Measurements from ENCODE around the gene LDB3.

Gene LDB3

DNA sequence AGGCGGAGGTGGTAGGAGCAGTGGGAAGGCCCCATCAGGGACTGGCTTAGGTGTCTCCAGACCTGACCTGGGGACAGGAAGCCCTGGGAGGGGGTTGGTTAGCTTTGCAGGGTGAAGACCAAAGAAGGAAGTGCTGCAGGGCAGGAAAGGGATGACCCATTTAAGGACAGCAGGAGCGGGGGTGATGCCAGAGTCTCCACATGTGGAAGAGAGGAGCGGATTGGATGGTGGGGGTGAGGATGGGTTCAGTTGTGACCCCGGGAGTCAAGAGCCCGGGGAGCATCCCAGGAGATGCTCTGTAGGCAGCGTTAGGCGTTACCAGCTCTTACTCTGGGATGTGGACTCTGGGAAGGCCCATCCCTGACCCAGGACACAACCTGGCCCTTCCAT, 3.1 kb upstream of the LDB3 start:
- no peak for DNase-seq

DNA sequence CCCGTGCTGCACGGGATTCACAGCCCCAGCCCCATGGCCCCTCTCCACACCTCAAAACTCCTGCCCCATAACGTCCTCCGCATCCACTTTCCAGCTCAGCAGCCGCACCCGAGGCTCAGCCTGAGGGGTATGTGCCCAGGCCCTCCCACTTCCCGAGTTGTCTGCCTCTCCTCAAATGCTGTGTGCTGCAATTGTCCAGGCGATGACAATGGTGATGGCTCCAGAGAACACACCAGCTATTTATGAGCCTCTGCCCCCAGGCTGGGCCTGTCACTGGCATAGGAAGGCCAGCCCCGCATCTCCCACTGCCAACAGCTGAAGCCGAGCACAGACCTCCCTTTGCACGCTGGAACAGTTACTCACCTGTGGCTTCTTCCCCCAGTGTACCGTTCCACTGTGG, 2.4 kb upstream of the LDB3 start:
- DNase-seq = no peak

- no peak for DNase-seq
Observed at GRCh38 chr10:86666538-86666937, 1.8 kb upstream of the LDB3 start.

DNA sequence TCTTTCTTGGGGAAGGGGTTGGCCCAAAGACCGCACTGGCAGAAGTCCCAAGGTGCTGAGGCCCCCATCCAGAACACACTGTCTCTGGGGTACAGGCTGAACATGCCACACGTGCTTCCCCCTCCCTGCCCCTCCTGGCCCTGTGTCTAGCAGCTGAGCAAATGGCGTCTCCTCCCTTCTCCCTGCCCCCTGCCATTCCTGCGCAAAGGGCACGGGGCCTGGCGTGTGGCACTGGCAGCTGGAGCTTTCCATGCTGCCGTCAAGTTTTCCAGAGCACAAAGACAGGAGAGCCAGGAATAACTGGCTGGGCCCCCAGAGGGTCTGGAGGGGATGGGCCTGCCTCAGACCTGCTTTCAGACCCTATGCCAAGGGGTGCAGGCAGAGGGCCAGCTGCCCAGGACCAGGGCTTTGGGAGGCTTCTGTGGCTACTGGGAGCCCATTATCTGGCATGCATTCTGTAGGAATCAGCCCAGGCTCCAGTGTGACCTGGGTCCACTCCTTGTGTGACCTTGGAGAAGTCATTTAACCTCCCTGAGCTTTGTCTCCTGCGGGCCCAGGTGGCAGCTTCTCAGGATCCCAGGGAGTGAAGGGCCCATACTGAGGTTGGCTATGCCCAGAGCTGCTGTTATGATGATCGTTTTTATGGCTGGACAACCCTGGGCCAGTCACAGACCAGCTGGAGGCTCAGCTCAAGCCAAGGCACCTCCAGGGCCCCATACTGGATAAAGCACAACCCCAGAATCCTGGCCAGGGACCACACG, 710 bp upstream of the LDB3 start:
- DNase-seq = no peak

DNA sequence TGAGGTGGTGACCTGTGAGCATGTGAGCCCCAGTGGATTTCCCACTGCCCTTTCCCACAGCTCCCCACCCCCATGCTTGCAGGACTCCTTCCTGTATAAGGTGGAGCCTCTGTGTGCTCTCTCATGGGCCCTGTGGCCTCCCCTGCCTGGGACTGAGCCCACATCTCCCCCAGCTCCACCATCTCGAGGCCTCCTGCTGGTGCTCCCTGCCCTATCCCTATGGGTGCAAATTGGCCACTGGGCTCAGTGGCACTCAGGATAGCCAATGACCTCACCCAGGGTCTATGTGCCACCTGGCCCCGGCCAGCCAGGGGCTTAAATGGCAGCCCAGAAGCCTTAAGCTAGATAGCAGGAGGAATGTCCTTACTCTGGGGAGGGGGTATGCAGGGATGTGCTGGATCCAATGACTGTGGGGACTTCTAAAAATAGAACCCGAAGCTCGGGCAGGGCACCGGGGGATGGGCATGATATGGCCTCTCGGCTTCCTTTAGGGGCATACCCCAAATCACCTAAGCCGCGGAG, 2.0 kb downstream of the LDB3 start:
- DNase-seq = no peak

DNA sequence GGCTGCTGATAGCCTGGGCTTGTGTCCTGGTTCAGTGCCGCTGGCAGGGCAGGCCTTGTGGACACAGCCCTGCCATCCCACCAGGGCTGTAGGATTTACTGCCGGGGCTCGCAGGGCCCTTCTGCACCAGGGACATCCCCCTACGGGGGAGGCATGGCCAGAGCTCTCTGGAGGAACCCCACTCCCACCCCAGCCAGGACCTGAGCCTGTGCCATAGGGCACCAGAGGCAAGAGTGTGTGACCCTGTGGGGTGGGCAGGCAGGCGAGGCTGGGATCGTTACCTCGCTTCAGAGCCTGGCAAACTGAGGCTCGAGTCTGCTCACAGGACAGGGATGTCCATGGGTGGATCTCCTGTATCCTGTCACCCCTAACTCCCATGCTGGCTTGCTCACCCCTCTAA, 2.6 kb downstream of the LDB3 start:
- DNase-seq = no peak

DNA sequence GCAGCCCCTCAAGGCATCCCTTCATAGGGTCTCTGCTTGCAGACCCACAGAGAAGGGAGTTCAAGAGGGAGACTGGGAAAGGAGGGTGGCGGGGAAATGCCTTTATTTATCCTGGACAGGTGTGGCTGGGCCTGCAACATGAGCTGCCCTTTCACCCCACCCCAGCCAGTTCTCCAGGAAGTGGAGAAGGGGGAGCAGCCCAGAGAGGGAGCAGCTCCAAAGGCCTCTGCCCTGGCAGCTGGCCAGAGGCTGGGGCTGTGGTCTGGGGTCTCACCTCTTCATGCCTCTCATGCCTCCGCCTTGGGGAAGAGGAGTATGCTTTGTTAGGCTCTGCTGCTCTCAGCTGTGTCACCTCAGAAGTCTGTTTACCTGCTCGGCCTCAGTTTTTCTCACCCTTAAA, 3.1 kb downstream of the LDB3 start:
- no peak for DNase-seq

GRCh38 chr10:86671985-86672710, 3.8 kb downstream of the LDB3 start:
- DNase-seq = no peak

DNA sequence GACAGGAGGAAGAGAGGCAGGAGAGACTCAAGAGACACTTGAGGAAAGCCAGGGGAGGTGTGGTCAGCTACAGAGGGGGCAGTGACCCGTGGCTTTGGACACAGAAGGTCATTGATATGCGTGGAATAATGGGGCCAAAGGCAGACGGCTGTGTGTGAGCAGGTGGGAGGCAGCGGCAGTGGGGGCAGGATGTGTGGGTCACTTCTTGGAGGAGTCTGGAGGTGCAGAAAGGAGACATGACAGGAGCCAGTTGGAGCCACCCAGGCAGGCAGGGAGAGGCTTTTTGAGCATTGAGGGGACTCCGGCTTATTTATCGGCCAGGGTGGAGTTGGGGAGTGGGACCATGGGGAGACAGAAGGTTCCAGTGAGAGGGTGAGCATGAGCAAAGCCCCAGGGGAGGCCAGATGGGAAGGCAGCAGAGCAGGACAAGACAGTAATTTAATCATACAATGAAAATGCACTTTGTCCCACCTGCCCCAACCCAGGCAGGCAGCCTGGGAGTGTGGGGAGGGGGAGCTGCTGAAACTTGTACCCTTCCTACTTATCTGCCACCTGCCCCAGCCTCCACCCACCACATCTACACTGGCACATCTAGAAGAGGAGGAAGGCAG, 5.0 kb downstream of the LDB3 start:
- DNase-seq = no peak

GRCh38 chr10:86673827-86674581, 5.7 kb downstream of the LDB3 start:
- DNase-seq = no peak

GRCh38 chr10:86674912-86675311, 6.6 kb downstream of the LDB3 start:
- no peak for DNase-seq

DNA sequence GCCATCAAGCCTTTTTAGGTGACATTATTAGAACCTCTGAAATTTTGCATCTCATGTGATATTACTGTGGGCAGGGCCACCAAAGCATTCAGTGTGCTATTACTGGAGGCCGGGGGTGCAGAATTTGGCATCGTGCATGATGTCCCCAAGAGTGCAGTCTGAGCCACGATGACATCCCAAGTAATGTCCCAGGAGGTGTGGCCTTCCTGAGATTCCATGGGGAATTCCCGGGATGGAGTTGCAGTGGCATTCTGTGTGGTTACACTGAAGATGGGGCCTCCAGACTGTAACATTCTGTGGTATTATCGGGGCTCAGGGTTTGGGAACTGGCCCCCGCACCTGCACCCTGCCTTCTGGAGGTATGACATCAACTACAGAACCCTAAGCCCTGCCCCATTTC, 9.1 kb downstream of the LDB3 start:
- no peak for DNase-seq

DNA sequence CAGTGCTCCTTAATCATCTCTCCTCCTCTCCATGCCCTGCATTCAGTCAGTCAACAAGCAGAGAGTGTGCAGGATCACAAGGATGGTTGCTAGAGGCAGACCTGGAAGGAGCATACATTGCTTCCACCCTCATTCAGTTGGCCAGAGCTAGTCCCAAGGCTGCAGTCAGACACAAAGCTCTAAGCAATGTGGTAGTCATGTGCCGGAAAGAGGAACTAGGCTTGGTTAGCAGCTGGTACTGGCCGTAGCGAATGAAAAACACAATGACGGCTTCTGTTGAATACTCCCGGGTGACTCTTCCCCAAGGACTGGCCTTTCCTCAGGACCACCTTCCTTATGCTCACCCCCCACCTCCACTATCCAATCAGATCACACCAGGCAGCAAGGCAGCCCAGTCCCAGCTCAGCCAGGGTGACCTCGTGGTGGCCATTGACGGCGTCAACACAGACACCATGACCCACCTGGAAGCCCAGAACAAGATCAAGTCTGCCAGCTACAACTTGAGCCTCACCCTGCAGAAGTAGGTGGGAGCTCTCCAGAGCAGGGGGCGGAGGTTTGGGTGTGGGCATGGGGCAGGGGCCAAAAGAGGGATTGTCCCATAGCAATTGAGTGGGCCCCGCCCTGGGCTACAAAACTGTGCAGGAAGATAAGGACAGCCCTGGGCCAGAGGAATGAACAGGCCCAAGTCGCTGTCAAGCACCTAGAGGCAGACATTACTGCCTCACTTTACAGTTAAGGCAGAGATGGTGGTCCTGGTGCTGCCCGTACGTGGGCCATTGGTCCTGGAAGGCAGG, 10.9 kb downstream of the LDB3 start:
- no peak for DNase-seq

DNA sequence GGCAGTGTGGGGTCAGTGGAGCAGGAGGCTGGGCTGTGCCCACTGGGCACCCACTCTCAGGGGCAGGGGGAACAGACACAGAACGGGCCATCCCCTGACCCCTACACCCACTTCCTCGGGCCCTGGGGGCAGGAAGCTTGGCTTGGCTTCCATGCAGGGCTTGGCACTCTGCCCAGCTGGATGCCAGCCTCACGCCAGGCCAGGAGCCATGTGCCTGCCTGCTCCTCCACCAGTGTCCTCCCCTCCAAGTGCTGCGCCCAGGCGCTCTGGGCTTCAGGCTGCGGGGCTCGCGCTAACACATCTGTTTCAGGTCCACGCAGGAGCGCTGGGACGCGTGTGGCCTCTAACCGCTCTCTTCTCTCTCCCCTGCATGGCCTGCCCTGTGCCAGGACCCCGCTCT, 12.7 kb downstream of the LDB3 start:
- DNase-seq = no peak

DNA sequence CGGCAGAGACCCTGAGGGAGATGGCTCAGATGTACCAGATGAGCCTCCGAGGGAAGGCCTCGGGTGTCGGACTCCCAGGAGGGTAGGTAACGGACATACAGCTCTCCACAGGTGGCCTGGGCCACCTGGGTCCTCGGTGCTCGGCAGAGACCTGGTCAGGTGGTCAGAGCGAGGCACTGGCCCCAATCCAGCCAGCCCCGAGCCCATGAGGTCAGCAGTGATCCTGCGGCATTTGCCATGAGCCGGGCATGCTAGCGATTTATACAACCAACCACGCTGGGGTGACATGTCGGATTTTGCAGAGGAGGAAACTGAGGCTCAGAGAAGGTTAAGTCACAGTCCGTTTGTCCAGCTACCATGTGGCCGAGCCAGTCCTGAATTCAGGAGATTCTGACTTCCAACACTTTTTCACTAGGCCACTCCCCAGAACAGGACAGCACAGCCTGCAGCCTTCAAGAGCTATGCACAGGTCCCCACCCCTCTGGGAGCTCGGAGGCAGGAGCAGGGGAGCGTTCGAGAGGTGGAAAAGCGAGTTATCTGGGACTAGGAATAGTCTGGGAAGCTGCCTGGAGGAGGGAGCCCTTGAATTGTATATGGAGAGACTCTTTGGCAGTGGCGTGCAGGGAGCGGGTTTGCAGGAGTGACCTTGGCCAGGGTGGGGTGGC, 13.5 kb downstream of the LDB3 start:
- DNase-seq = no peak

DNA sequence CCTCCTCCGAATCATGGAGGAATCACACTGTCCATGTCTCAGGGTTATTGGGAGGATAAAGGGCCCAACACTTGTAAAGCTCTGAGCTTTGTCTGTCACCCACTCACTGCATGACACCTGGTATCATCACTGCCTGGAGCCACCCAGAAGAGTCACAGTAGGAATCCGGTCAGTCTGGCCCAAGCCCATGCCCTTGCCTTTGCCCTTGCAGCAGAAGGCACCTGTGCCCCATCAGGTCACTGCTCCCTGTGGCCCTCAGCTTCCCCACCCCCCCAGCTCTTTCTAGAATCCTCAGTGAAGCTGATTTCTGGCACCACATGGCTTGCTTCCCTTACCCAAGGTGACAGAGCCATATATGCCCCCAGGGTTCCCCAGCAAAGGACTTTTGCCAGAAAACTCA, 14.4 kb downstream of the LDB3 start:
- no peak for DNase-seq

DNA sequence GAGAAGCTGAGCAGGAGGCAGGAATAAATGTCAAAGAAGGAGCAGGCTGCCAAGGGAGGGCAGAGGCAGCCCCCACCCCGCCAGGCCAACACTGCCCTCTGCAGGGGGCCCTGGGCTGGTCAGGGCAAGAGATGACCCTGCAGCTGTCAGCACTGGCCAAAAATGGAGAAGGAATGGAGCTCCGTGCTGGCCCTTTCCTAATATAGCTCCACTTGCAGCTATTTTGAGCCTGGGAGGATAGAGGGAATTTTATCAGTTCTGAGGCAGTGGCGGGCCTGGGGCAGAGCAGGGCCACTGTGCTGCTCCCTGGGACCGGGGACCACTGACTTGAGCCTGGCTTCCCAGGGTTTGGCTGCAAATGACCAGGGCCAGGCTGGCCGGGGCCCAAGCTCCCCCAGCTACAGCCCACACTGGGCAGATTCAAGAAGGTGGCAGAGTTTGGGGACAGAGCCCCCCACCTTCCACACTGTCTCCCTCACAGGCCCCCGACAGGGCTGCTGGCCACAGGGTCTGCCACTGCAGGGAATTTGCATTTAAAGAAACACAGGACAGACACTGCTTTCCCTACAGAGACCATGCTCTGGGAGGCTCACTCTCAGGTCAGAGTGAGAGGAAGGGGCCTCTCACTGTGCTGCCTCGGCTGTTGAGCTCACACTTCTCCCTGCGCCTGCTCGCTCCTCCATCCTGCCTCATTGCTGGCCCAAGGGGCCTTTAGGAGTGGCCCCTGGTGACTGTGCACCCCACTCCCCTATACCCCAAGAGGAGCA, 16.2 kb downstream of the LDB3 start:
- no peak for DNase-seq

DNA sequence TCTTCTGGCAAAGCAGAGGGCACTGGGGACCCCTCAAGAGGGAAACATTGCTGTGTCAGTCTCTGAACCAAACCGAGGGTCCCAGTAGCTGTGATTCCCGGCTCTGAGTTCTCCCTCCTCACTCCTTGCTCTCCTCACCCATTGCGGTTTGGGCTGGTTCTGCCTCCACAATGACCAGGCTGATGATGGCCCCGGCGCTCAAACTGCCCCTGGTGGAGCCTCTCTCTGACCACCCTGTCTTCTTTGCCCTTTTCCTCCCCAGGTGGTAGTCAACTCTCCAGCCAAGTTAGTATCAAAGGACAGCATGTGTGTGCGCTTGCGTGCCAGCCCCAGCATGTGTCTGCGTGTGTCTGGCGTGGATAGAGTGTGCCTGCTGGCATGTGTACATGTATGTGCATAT, 17.1 kb downstream of the LDB3 start:
- no peak for DNase-seq

GRCh38 chr10:86685893-86686632, 17.8 kb downstream of the LDB3 start:
- DNase-seq = no peak

GRCh38 chr10:86686972-86687371, 18.7 kb downstream of the LDB3 start:
- no peak for DNase-seq
